Putamen (tissue), 1 donor: ENCODE data around the gene RBCK1.
"Not testable (repeated sequence)": the region's sequence is repeated elsewhere in the genome, so short reads cannot be mapped to it uniquely, and the experiment has no call there.

Source experiments
- DNase-seq: peaks from one replicate; pipeline ENCODE4 v3.0.0-alpha.2; 2016; ENCODE audit warnings: low spot score

Gene RBCK1

GRCh38 chr20:376089-376488 lies 32.0 kb upstream of the RBCK1 start:
- DNase-seq = no peak

GRCh38 chr20:376750-377149 lies 31.3 kb upstream of the RBCK1 start:
- no peak for DNase-seq

GRCh38 chr20:377578-377977 lies 30.5 kb upstream of the RBCK1 start:
- not testable (repeated sequence) for DNase-seq

GRCh38 chr20:378961-379336 lies 29.1 kb upstream of the RBCK1 start:
- DNase-seq = no peak

GRCh38 chr20:380763-381580 lies 27.1 kb upstream of the RBCK1 start:
- DNase-seq = no peak

- DNase-seq = no peak
Observed at GRCh38 chr20:381581-382290, 26.4 kb upstream of the RBCK1 start.

- no peak for DNase-seq
Observed at GRCh38 chr20:382291-383115, 25.6 kb upstream of the RBCK1 start.

- no peak for DNase-seq
Observed at GRCh38 chr20:383889-384288, 24.2 kb upstream of the RBCK1 start.

GRCh38 chr20:384723-385122 lies 23.4 kb upstream of the RBCK1 start:
- DNase-seq = no peak

- DNase-seq = no peak
Observed at GRCh38 chr20:385448-385847, 22.7 kb upstream of the RBCK1 start.

GRCh38 chr20:386634-387033 lies 21.5 kb upstream of the RBCK1 start:
- DNase-seq = not testable (repeated sequence)

- no peak for DNase-seq
Observed at GRCh38 chr20:387520-387919, 20.6 kb upstream of the RBCK1 start.

GRCh38 chr20:388034-388994 lies 19.8 kb upstream of the RBCK1 start:
- no peak for DNase-seq

- DNase-seq = no peak
Observed at GRCh38 chr20:389220-389619, 18.9 kb upstream of the RBCK1 start.

- DNase-seq = no peak
Observed at GRCh38 chr20:391041-391711, 16.9 kb upstream of the RBCK1 start.

GRCh38 chr20:393296-393695 lies 14.8 kb upstream of the RBCK1 start:
- DNase-seq = not testable (repeated sequence)

GRCh38 chr20:396252-396618 lies 11.9 kb upstream of the RBCK1 start:
- DNase-seq = no peak

GRCh38 chr20:396619-397431 lies 11.3 kb upstream of the RBCK1 start:
- DNase-seq = no peak

- DNase-seq = no peak
Observed at GRCh38 chr20:397432-398237, 10.5 kb upstream of the RBCK1 start.
